Epidermal melanocyte (primary cell): ENCODE data around the gene OR5B2.
A peak's percentile ranks its signal among the peaks of the same experiment; 100 is the strongest.
"Not testable (repeated sequence)": the region's sequence is repeated elsewhere in the genome, so short reads cannot be mapped to it uniquely, and the experiment has no call there.

Source experiments
- DNase-seq: peaks from one replicate; pipeline ENCODE4 v3.0.0; 2011; ENCODE audit warnings: low spot score; ENCODE audit not compliant: insufficient read length

Gene OR5B2

GRCh38 chr11:58428021-58428420 is at the start of gene OR5B2:
Gene OR5B2, minus strand, starts transcription at chr11:58428121. Its CDS starts 4,860 bp downstream, at chr11:58423261.
- no peak for DNase-seq

DNA sequence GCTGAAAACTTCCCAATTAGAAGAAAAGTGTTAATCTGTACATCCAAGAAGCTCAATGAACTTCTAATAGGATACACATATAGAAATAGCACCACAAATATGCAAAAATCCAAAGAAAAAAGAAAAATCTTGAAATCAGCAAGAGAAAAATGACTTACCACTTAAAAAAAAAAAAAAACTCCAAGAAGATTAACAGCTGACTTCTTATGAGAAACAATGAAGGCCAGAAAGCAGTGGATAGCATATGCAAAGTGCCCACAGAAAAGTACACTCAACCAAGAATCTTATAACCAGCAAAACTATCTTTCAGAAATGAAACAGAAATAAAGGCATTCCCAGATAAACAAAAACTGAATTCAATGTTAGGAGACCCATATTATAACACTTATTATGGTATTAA is 44.0 kb upstream of the OR5B2 start:
- DNase-seq: no peak

DNA sequence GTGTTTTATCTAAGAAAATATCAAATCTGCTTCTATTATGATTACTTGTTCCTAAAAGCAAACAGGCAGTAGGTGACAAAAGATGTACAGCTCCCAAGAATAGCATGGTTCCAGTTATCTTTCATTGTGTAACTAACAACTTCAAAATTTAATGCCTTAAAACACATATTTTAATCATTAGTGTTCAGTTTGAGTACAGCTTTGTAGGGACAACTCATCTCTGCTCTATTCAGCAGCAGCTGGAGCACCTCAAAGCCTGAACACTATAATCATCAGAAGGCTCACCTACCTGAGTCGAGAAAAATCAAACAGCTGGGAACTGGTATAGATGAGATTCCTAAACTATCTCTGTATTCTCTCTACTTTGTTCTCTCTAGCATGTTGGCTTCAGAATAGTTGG is 38.4 kb upstream of the OR5B2 start:
- no peak for DNase-seq

DNA sequence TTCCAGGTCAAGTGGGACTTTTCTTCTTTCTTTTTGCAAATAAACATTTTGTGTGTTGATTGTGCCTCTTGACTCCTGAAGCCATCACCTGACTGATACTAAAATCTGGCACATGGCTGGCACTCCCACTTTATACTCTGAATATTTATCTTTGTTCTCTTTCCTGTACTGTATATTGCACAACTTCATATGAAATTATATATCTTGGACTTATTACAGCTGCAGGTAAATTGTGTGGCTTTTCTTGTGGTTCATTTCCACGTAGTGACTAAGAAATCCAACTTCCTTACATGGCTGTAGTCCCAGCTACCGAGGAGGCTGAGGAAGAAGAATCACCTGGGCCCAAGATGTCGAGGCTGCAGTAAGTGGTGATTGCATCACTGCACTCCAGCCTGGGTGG is 37.8 kb upstream of the OR5B2 start:
- no peak for DNase-seq

DNA sequence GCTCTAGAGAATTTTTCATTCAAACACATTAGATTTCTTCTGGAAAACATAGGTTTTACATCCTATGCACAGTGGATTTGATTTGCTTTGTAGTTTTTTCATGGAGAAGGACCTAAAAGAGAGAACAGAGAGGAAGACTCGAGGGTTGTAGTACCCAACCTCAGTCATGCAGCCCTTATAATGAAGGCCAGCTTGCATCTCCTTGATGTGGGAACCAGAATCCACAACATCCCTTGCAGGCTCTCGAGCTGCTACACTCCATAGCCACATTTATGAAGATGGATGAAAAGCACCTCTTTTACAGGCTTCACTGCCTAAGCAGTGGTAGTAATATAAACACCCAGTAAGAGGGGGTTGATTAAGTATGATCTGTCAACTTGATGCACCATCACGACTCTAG is 23.7 kb upstream of the OR5B2 start:
- no peak for DNase-seq

DNA sequence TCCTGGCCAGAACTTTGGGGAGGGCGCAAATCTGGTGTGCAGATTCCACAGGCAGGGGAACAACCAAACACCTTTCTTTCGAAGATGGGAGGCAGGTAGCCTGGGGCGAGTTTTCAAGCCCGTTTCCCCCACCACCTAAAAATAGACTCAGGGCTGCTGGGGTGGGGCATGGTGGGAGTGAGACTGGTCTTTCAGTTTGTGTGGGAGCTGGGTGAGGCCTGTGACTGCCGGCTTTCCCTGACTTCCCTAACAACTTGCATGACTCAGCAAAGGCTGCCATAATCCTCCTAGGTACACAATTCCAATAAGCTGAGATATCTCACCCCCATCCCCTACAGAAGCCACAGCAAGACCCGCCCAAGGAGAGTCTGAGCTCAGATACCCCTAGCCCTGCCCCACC is 18.4 kb upstream of the OR5B2 start:
- no peak for DNase-seq

GRCh38 chr11:58444300-58444699 is 16.4 kb upstream of the OR5B2 start:
- no peak for DNase-seq

DNA sequence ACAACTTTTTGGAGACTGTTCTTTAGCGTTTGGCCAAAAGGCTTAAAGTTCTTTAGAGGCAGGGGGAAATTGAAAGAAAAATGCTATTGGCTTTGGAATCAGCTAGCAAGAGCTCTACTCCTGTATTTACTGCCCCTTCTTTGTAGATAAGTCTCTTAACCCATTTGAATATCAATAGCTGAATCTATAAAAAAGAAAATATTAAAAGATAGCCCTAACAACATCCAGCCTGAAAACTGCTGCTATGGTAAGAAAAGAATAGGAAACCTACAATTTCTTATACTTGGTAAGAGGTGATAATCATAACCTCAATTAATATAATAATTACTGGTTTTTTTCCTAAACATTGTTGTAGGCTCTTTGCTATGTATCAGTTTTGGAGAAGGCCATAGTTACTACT is 14.2 kb upstream of the OR5B2 start, which contains the start of gene OR5B12:
Gene OR5B12 (minus strand): TSS at position 101 of the 400 bp plus-strand sequence. CDS start 2,085 bp downstream, outside the sequence.
- no peak for DNase-seq

DNA sequence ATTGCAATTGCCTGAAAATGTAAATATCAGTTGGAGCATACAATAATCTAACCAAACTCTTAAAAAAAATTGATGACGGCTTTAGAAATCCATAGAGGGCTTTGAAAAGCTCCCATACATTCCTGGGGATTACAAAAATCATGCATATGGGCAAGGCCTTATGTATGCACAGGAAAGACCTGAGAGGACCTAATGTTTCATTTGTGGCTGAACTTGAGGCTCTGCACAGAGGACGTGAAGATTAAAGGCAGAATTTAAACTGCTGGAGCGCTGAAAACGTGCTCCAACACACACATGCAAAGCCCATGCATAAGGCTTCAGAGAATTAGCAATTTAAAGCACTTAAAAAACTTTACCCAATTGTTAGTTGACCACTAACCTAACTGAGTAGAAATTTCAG is 10.6 kb upstream of the OR5B2 start:
- no peak for DNase-seq

GRCh38 chr11:58434217-58434616 is 6.3 kb upstream of the OR5B2 start:
- no peak for DNase-seq

- DNase-seq: no peak
These were observed 5.8 kb upstream of the OR5B2 start for GRCh38 chr11:58433638-58434203.

- no peak for DNase-seq
These were observed 1.4 kb upstream of the OR5B2 start for GRCh38 chr11:58429273-58429672.

GRCh38 chr11:58406774-58407173 is 21.1 kb downstream of the OR5B2 start, which contains the start of gene OR5B3:
Gene OR5B3, minus strand, starts transcription at chr11:58406874. Its CDS starts 3,465 bp downstream, at chr11:58403409.
- no peak for DNase-seq

GRCh38 chr11:58399622-58400021 is 28.3 kb downstream of the OR5B2 start:
- not testable (repeated sequence) for DNase-seq

DNA sequence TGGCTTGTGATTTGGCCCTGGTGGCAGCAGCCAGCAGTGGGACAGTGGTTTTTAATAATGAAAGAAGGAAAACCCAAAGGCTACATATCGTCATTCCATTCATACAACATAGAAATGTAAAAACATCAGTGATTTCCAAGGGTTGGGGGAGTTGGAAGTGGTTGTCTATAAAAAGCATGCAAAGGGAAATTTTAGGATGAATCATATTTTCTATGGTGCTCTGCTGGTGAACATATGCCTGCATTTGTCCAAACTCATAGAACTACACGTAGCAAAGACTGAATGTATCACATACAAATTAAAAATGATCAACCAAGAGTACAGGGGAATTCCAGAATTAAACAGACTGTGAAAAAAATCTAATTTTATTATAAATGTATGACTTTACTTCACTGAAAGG is 32.3 kb downstream of the OR5B2 start:
- no peak for DNase-seq

DNA sequence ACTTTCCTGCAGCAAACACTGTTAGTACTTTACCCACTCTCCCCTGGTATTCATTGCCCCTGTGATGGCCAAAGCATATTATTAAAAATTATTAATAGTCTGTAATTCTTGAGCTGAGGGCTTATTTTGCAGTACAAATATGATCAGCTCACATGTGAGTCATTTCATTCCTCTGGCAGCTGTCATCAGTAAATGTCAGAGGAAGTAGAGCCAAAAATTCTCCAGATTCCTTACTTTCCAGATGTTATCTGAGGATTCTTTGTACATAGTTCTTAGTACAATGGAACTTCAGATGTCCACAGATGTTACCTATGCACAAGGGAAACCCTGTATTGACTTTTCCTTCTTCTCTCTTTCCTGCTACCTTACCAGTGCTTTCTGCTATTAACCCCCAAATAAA is 33.7 kb downstream of the OR5B2 start:
- peak; percentile 35 for DNase-seq

- no peak for DNase-seq
These were observed 35.2 kb downstream of the OR5B2 start for GRCh38 chr11:58392746-58393145.

DNA sequence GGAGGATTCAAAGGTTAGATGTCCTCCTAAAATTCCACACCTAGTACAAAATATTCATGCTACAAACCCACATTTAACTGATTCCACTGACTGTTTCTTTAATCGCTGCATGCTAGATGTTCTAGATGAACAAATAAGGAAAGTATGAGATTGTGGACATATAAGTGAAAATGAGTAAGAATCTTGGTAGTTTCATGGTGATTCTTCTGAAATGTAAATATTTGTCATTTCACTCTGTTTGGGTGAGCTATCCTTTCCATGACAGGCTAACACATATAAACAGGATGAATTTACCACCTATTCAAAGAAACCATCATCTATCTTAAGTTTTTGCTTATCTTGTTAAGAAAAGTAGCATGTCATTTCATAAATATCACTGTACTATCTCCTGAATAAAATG is 36.0 kb downstream of the OR5B2 start:
- DNase-seq: no peak

- DNase-seq: no peak
These were observed 37.3 kb downstream of the OR5B2 start for GRCh38 chr11:58390551-58391063.
